Activated naive CD4-positive, alpha-beta T cell treated with anti-CD3 and anti-CD28 coated beads, Interleukin-2, amount 10 ng/mL, durations not matched to agents 7 days and 5 days (primary cell): ENCODE results near the gene DYNLT2B.
"Not testable (repeated sequence)": the region's sequence is repeated elsewhere in the genome, so short reads cannot be mapped to it uniquely, and the experiment has no call there.

Experiments
- CTCF ChIA-PET: fragments of 350-600 bp; sonication (Branson Sonifier 250); formaldehyde crosslinking; loops from one replicate; lab custom pipeline; 2021; ENCODE audit warnings: antibody characterized with exemption; lab: Charles Lee
- DNase-seq: peaks from one replicate; pipeline ENCODE4 v3.0.0-alpha.2; 2020
- H3K27ac Mint-ChIP-seq: one replicate; pipeline ENCODE4 v1.8.0; 2021; ENCODE audit warnings: mild to moderate bottlenecking, moderate library complexity, mixed read lengths
- H3K27me3 Mint-ChIP-seq: one replicate; pipeline ENCODE4 v1.8.0; 2021; ENCODE audit warnings: mild to moderate bottlenecking, mixed read lengths
- H3K36me3 Mint-ChIP-seq: one replicate; pipeline ENCODE4 v1.8.0; 2021; ENCODE audit warnings: mixed read lengths
- H3K4me1 Mint-ChIP-seq: one replicate; pipeline ENCODE4 v1.8.0; 2021; ENCODE audit warnings: mixed read lengths
- H3K4me3 Mint-ChIP-seq: one replicate; pipeline ENCODE4 v1.8.0; 2021; ENCODE audit warnings: mild to moderate bottlenecking, moderate library complexity, mixed read lengths
- H3K9me3 Mint-ChIP-seq: one replicate; pipeline ENCODE4 v1.8.0; 2021; ENCODE audit warnings: mixed read lengths

The DYNLT2B gene

GRCh38 chr3:196273655-196274054 is 44.4 kb downstream of the DYNLT2B start:
- Mint-ChIP-seq H3K4me1 (peaks cover 69% of the 10 kb centered on the region), H3K9me3 (no peaks in the 10 kb centered on the region), H3K27me3 (no peaks in the 10 kb centered on the region), H3K36me3 (peaks cover 54% of the 10 kb centered on the region), H3K4me3 (peak overlapping the region; percentile 35), H3K27ac (peak overlapping the region; percentile 92)
- CTCF ChIA-PET: interaction anchor here (1.7 kb wide), 1 partner anchor 255 kb away, joined by 5 read pairs; no protein-coding TSS in a partner anchor
- peak; percentile 49 for DNase-seq

GRCh38 chr3:196272826-196273225 is 45.2 kb downstream of the DYNLT2B start:
- Mint-ChIP-seq H3K4me1 (peaks cover 64% of the 10 kb centered on the region), H3K36me3 (peaks cover 48% of the 10 kb centered on the region), H3K27ac (peak overlapping the region; percentile 92), H3K4me3 (no peak overlapping the region), H3K9me3 (no peaks in the 10 kb centered on the region), H3K27me3 (no peaks in the 10 kb centered on the region)
- CTCF ChIA-PET: interaction anchor here (1.7 kb wide), 1 partner anchor 256 kb away, joined by 5 read pairs; no protein-coding TSS in a partner anchor
- no peak for DNase-seq

GRCh38 chr3:196270499-196270898 is 47.5 kb downstream of the DYNLT2B start:
- no peak for DNase-seq
- Mint-ChIP-seq H3K36me3 (peaks cover 48% of the 10 kb centered on the region), H3K4me1 (peaks cover 52% of the 10 kb centered on the region), H3K27ac (no peak overlapping the region), H3K27me3 (no peaks in the 10 kb centered on the region), H3K4me3 (no peak overlapping the region), H3K9me3 (no peaks in the 10 kb centered on the region)
- CTCF ChIA-PET: no interaction called here

GRCh38 chr3:196268284-196269163 is 49.5 kb downstream of the DYNLT2B start:
- no peaks in the 10 kb centered on the region for H3K27me3 Mint-ChIP-seq
- H3K27ac Mint-ChIP-seq: peak overlapping the region; percentile 17
- no peak overlapping the region for H3K4me3 Mint-ChIP-seq
- H3K4me1 Mint-ChIP-seq: peaks cover 32% of the 10 kb centered on the region
- no peaks in the 10 kb centered on the region for H3K9me3 Mint-ChIP-seq
- DNase-seq: no peak
- H3K36me3 Mint-ChIP-seq: peaks cover 50% of the 10 kb centered on the region
- CTCF ChIA-PET: no interaction called here

GRCh38 chr3:196263819-196264218 is 54.2 kb downstream of the DYNLT2B start:
- CTCF ChIA-PET: interaction anchor here (2.4 kb wide), 1 partner anchor 11 kb away, joined by 11 read pairs; no protein-coding TSS in a partner anchor
- Mint-ChIP-seq H3K36me3 (peaks cover 41% of the 10 kb centered on the region), H3K4me1 (peaks cover 4% of the 10 kb centered on the region), H3K4me3 (no peak overlapping the region), H3K27me3 (no peaks in the 10 kb centered on the region), H3K27ac (no peak overlapping the region), H3K9me3 (no peaks in the 10 kb centered on the region)
- DNase-seq: no peak

GRCh38 chr3:196260784-196261183 is 57.3 kb downstream of the DYNLT2B start:
- H3K27me3 Mint-ChIP-seq: no peaks in the 10 kb centered on the region
- CTCF ChIA-PET: no interaction called here
- no peak overlapping the region for H3K4me3 Mint-ChIP-seq
- peaks cover 42% of the 10 kb centered on the region for H3K36me3 Mint-ChIP-seq
- no peaks in the 10 kb centered on the region for H3K9me3 Mint-ChIP-seq
- no peaks in the 10 kb centered on the region for H3K4me1 Mint-ChIP-seq
- no peak for DNase-seq
- H3K27ac Mint-ChIP-seq: no peak overlapping the region

GRCh38 chr3:196255776-196256175 is 62.3 kb downstream of the DYNLT2B start:
- no peak overlapping the region for H3K27ac Mint-ChIP-seq
- DNase-seq: no peak
- H3K4me1 Mint-ChIP-seq: peaks cover 4% of the 10 kb centered on the region
- peaks cover 36% of the 10 kb centered on the region for H3K36me3 Mint-ChIP-seq
- no peak overlapping the region for H3K4me3 Mint-ChIP-seq
- no peaks in the 10 kb centered on the region for H3K27me3 Mint-ChIP-seq
- CTCF ChIA-PET: interaction anchor here (1.2 to 5.4 kb wide), 4 partner anchors 10 to 273 kb away, joined by 5 to 46 read pairs (median 14); no protein-coding TSS in a partner anchor
- peaks cover under 1% of the 10 kb centered on the region for H3K9me3 Mint-ChIP-seq

- no peak overlapping the region for H3K27ac Mint-ChIP-seq
- no peaks in the 10 kb centered on the region for H3K27me3 Mint-ChIP-seq
- CTCF ChIA-PET: interaction anchor here (0.7 to 5.4 kb wide), 6 partner anchors 8 to 274 kb away, joined by 5 to 46 read pairs (median 10); no protein-coding TSS in a partner anchor
- peaks cover 4% of the 10 kb centered on the region for H3K9me3 Mint-ChIP-seq
- peaks cover 34% of the 10 kb centered on the region for H3K36me3 Mint-ChIP-seq
- no peak for DNase-seq
- peaks cover 4% of the 10 kb centered on the region for H3K4me1 Mint-ChIP-seq
- H3K4me3 Mint-ChIP-seq: no peak overlapping the region
Measured at GRCh38 chr3:196254376-196255283, 63.4 kb downstream of the DYNLT2B start.

GRCh38 chr3:196251918-196252317 is 66.1 kb downstream of the DYNLT2B start:
- CTCF ChIA-PET: interaction anchor here (0.7 to 5.4 kb wide), 4 partner anchors 11 to 271 kb away, joined by 3 to 46 read pairs (median 8); no protein-coding TSS in a partner anchor
- Mint-ChIP-seq H3K4me1 (peaks cover 5% of the 10 kb centered on the region), H3K4me3 (no peak overlapping the region), H3K36me3 (peaks cover 38% of the 10 kb centered on the region), H3K27me3 (no peaks in the 10 kb centered on the region), H3K9me3 (peaks cover 4% of the 10 kb centered on the region), H3K27ac (peak overlapping the region; percentile 24)
- no peak for DNase-seq

- CTCF ChIA-PET: interaction anchor here (0.7 kb wide), 1 partner anchor 59 kb away, joined by 3 read pairs; no protein-coding TSS in a partner anchor
- peaks cover 2% of the 10 kb centered on the region for H3K4me1 Mint-ChIP-seq
- H3K27ac Mint-ChIP-seq: no peak overlapping the region
- no peak for DNase-seq
- peaks cover 4% of the 10 kb centered on the region for H3K9me3 Mint-ChIP-seq
- no peaks in the 10 kb centered on the region for H3K27me3 Mint-ChIP-seq
- H3K4me3 Mint-ChIP-seq: no peak overlapping the region
- H3K36me3 Mint-ChIP-seq: peaks cover 50% of the 10 kb centered on the region
Measured at GRCh38 chr3:196246612-196247308, 71.3 kb downstream of the DYNLT2B start.

GRCh38 chr3:196244166-196244565 is 73.9 kb downstream of the DYNLT2B start:
- H3K4me3 Mint-ChIP-seq, H3K4me1 Mint-ChIP-seq, DNase-seq, H3K27ac Mint-ChIP-seq, H3K9me3 Mint-ChIP-seq, H3K27me3 Mint-ChIP-seq, CTCF ChIA-PET: not testable (repeated sequence)
- H3K36me3 Mint-ChIP-seq: peaks cover 52% of the 10 kb centered on the region

- Mint-ChIP-seq H3K4me3 (no peak overlapping the region), H3K27me3 (no peaks in the 10 kb centered on the region), H3K9me3 (no peaks in the 10 kb centered on the region), H3K27ac (no peak overlapping the region), H3K4me1 (peaks cover 4% of the 10 kb centered on the region), H3K36me3 (peaks cover 58% of the 10 kb centered on the region)
- DNase-seq: no peak
- CTCF ChIA-PET: interaction anchor here (0.6 kb wide), 1 partner anchor 167 kb away, joined by 3 read pairs; no protein-coding TSS in a partner anchor
Measured at GRCh38 chr3:196241704-196242103, 76.3 kb downstream of the DYNLT2B start.
